Chondrocyte (in vitro differentiated cells): ENCODE measurements around the gene SVBP. TPM values are rescaled to one million over a fixed set of nuclear protein-coding genes. Genes with fewer than 3 reads are reported as not detected.
A peak's percentile ranks its signal among the peaks of the same experiment; 100 is the strongest.

Experiments used
- DNase-seq: peaks from one replicate; pipeline ENCODE4 v3.0.0; 2021; ENCODE audit warnings: mixed read lengths, low spot score
- H3K27ac Mint-ChIP-seq: one replicate; pipeline ENCODE4 v1.8.0; 2021; ENCODE audit warnings: mild to moderate bottlenecking, moderate library complexity, mixed read lengths; ENCODE audit not compliant: unreplicated experiment
- H3K27me3 Mint-ChIP-seq: 2 replicates; pipeline ENCODE4 v1.8.0; 2021; ENCODE audit warnings: low read depth, mixed read lengths
- H3K36me3 Mint-ChIP-seq: 2 replicates; pipeline ENCODE4 v1.8.0; 2021; ENCODE audit warnings: low read depth, mixed read lengths
- H3K4me1 Mint-ChIP-seq: 2 replicates; pipeline ENCODE4 v1.8.0; 2021; ENCODE audit warnings: low read depth, mild to moderate bottlenecking, mixed read lengths
- H3K4me3 Mint-ChIP-seq: one replicate; pipeline ENCODE4 v1.8.0; 2021; ENCODE audit warnings: mild to moderate bottlenecking, moderate library complexity, mixed read lengths; ENCODE audit not compliant: unreplicated experiment
- H3K9me3 Mint-ChIP-seq: 2 replicates; pipeline ENCODE4 v1.8.0; 2021; ENCODE audit warnings: low read depth, mixed read lengths
- total RNA-seq: library from RNA; stranded (reverse); gene quantifications from 3 replicates; pipeline ENCODE4 v1.2.1, GENCODE V29; 2021
- TF ChIP-seq, protein P1 (sequence below): fragments of 200-600 bp; sonication (generic); IDR thresholded peaks from 2 replicates; pipeline ENCODE4 v1.5.0; 2021; ENCODE audit warnings: antibody characterized with exemption, mild to moderate bottlenecking, moderate library complexity

Gene SVBP
- total RNA-seq, 1 donor from 2014 or later, result 21.0 TPM

DNA sequence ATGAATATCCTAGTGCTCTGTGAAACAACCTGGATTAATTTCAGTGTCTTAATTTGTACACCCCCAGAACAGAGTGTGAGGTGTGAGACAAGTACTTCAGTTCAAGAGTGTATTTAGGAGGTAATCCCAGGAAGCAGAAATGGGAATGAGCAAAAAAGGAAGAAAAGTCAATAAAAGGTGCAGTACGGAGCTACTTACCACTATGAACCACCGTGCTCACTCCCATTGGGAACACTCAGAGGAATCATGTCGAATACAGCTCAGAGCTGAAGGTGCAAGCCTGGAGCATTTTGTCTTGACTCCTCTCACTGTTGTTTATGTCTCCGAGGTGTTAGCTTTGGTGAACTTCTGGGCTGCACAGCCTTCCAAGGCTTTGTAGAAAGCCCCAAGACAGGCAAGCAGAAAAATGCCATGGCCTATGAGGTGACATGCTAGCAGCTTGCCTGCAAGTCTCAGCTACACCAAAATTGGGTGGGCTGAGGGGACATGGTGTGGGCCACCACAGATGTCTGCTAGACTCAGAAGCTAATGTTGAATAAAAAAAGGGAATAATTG is 7.4 kb upstream of the SVBP start:
- H3K27me3 Mint-ChIP-seq, result no peaks in the 10 kb centered on the region
- TF ChIP-seq, protein P1, sequence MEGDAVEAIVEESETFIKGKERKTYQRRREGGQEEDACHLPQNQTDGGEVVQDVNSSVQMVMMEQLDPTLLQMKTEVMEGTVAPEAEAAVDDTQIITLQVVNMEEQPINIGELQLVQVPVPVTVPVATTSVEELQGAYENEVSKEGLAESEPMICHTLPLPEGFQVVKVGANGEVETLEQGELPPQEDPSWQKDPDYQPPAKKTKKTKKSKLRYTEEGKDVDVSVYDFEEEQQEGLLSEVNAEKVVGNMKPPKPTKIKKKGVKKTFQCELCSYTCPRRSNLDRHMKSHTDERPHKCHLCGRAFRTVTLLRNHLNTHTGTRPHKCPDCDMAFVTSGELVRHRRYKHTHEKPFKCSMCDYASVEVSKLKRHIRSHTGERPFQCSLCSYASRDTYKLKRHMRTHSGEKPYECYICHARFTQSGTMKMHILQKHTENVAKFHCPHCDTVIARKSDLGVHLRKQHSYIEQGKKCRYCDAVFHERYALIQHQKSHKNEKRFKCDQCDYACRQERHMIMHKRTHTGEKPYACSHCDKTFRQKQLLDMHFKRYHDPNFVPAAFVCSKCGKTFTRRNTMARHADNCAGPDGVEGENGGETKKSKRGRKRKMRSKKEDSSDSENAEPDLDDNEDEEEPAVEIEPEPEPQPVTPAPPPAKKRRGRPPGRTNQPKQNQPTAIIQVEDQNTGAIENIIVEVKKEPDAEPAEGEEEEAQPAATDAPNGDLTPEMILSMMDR, result no peak
- H3K27ac Mint-ChIP-seq, result no peak overlapping the region
- peaks cover 24% of the 10 kb centered on the region for H3K4me1 Mint-ChIP-seq
- peaks cover 2% of the 10 kb centered on the region for H3K36me3 Mint-ChIP-seq
- no peak for DNase-seq
- H3K9me3 Mint-ChIP-seq, result no peaks in the 10 kb centered on the region
- no peak overlapping the region for H3K4me3 Mint-ChIP-seq

DNA sequence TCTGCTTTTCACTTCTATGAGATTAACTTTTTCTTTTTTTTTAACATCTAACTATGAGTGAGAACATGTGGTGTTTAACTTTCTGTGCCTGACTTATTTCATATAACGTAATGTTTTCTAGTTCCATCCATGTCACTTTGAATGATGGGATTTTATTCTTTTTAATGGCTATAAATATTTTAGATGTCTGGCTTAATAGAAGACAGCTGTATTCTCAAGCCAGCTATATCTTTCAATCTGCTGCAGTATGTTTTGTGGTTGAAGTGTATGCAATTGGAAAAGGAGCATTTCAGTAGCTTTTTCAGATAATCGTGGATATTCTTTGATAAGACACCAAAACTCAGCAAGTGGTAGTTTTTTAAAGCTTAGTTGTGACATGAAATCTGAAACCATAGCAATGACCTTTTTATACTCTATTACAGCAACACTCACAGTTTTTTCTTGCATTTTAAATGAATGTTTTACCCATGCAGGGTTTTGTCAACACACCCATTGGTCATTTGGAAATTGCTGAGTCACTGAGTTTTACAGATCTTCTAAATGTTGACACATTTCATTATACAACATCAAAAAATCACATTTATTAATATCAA is 5.7 kb upstream of the SVBP start:
- H3K9me3 Mint-ChIP-seq, result no peaks in the 10 kb centered on the region
- H3K4me3 Mint-ChIP-seq, result no peak overlapping the region
- no peaks in the 10 kb centered on the region for H3K27me3 Mint-ChIP-seq
- H3K4me1 Mint-ChIP-seq, result peaks cover 28% of the 10 kb centered on the region
- H3K36me3 Mint-ChIP-seq, result no peaks in the 10 kb centered on the region
- DNase-seq, result no peak
- H3K27ac Mint-ChIP-seq, result peak overlapping the region; percentile 17
- TF ChIP-seq, protein P1, result no peak

DNA sequence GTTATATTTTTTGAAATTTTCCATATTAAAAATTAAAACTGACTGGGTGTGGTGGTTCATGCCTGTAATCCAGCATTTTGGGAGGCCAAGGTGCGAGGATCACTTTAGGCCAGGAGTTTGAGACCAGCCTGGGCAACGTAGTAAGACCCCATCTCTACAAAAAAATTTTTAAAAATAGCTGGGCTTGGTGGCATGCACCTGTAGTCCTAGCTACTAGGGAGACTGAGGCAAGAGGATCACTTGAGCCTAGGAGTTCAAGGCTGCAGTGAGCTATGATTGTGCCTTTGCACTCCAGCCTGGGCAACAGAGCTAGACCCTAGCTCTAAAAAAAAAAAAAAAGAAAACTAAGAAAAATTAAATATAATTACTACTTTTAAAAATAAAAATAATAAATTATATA is 4.5 kb upstream of the SVBP start:
- TF ChIP-seq, protein P1, result no peak
- Mint-ChIP-seq H3K9me3 (no peaks in the 10 kb centered on the region), H3K36me3 (no peaks in the 10 kb centered on the region), H3K27ac (no peak overlapping the region), H3K27me3 (no peaks in the 10 kb centered on the region), H3K4me1 (peaks cover 34% of the 10 kb centered on the region), H3K4me3 (no peak overlapping the region)
- no peak for DNase-seq

DNA sequence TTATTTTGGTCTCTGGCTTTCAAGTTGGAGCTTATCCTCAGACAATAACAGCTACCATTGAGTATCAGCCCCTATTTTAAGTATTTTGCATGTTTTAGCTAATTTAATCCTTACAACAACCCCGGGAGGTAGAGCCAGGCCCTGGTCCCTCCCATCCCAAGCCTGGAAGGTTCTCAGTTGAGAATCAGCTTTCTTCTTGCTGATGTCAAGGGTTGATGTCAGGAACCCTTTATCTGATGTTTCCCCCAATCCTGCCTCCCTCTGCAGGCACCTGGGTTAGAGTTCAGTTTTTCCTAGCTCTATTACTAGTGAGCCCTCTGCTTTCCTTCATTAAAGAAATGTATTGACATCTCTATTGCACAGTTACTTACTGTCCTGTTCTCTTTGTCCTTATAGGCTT is 3.6 kb upstream of the SVBP start:
- H3K27ac Mint-ChIP-seq, result no peak overlapping the region
- H3K36me3 Mint-ChIP-seq, result no peaks in the 10 kb centered on the region
- no peaks in the 10 kb centered on the region for H3K27me3 Mint-ChIP-seq
- no peak overlapping the region for H3K4me3 Mint-ChIP-seq
- H3K9me3 Mint-ChIP-seq, result no peaks in the 10 kb centered on the region
- TF ChIP-seq, protein P1, result no peak
- H3K4me1 Mint-ChIP-seq, result peaks cover 43% of the 10 kb centered on the region
- DNase-seq, result no peak

DNA sequence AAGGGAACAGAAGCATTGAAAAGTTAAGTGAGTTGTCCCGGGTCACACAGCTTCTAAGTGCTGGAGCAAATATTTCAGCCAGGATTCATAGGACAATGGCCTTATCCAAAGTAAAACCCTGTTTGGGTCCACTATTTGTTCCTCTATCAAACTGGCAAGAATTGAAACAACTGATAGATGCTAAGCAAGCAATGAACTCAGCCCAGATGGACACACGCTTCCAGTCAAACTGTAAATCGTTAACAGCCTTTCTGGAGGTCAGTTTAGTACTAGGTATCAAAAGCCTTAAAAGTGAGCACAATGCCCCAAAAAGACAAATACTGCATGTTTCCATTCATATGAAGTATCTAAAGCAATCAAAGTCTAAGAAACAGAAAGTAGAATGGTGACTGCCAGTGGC is 779 bp upstream of the SVBP start:
- peaks cover 40% of the 10 kb centered on the region for H3K4me1 Mint-ChIP-seq
- H3K27me3 Mint-ChIP-seq, result no peaks in the 10 kb centered on the region
- peak overlapping the region; percentile 68 for H3K4me3 Mint-ChIP-seq
- H3K9me3 Mint-ChIP-seq, result no peaks in the 10 kb centered on the region
- TF ChIP-seq, protein P1, result no peak
- no peaks in the 10 kb centered on the region for H3K36me3 Mint-ChIP-seq
- no peak overlapping the region for H3K27ac Mint-ChIP-seq
- no peak for DNase-seq
